NCI-H82 treated with DMSO at 0.1 percent for 48 hours (cell line): ENCODE measurements around the gene USP26.
"Not testable (repeated sequence)": the region's sequence is repeated elsewhere in the genome, so short reads cannot be mapped to it uniquely, and the experiment has no call there.

Experiments
- DNase-seq: peaks from one replicate; lab custom pipeline; 2025; ENCODE audit not compliant: unreplicated experiment; lab: John Stamatoyannopoulos, UW

The USP26 gene, protein sequence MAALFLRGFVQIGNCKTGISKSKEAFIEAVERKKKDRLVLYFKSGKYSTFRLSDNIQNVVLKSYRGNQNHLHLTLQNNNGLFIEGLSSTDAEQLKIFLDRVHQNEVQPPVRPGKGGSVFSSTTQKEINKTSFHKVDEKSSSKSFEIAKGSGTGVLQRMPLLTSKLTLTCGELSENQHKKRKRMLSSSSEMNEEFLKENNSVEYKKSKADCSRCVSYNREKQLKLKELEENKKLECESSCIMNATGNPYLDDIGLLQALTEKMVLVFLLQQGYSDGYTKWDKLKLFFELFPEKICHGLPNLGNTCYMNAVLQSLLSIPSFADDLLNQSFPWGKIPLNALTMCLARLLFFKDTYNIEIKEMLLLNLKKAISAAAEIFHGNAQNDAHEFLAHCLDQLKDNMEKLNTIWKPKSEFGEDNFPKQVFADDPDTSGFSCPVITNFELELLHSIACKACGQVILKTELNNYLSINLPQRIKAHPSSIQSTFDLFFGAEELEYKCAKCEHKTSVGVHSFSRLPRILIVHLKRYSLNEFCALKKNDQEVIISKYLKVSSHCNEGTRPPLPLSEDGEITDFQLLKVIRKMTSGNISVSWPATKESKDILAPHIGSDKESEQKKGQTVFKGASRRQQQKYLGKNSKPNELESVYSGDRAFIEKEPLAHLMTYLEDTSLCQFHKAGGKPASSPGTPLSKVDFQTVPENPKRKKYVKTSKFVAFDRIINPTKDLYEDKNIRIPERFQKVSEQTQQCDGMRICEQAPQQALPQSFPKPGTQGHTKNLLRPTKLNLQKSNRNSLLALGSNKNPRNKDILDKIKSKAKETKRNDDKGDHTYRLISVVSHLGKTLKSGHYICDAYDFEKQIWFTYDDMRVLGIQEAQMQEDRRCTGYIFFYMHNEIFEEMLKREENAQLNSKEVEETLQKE

DNA sequence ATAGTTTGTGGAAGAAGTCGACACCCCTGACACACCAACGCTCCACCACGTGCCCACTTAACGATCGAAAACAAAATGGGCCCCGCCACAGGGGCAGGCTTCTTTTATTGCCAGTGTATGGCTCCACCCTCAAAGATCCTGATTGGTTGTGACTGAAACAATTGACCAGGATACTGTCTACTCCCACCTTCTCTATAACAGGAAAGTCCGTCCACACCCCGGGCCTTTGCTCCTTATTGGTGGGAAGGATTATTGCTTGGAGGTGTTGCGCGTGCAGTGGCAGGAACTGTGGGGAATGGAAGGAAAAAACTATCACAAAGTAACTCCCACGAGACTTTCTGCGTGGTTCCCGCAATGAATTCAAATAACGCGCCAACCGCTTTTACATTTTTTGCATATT is at the start of gene USP26:
USP26 (minus strand) TSS at position 79 of the 400 bp plus-strand sequence. CDS start 68,889 bp downstream, outside the sequence.
- no peak for DNase-seq

DNA sequence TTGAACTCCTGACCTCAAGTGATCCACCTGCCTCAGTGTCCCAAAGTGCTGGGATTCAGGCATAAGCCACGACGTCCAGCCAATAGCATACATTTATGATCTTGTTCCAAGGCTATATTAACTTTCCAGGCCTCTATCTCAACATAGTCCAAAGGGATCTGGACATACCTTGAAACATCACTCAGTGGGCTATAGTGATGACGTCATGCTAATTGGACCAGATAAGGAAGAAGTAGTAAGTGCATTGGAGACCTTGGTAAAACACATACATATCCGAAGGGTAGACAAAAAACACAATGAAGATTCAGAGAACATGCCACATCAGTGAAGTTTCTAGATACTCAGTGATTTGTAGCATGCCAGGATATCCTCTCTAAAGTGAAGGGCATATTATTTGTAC is 37.4 kb upstream of the USP26 start:
- DNase-seq = no peak

DNA sequence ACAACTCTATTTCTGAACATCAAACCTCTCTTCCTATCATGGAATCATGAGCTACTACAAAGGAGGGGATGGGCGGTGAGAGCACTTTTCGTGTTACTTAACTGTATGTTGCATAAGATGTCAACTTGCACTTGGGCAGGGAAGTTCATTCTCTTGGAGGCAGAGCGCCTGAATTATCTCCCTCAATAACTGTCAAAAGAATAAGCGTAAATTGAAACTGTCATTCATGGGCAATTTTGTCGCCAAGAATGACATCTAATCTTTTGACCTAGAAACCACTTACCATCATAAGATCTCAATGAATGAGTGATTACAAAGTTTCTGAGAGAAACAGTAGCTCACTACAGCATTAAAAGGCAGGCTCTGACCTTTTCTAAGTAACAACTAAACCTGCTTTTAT is 23.5 kb upstream of the USP26 start:
- DNase-seq = no peak

DNA sequence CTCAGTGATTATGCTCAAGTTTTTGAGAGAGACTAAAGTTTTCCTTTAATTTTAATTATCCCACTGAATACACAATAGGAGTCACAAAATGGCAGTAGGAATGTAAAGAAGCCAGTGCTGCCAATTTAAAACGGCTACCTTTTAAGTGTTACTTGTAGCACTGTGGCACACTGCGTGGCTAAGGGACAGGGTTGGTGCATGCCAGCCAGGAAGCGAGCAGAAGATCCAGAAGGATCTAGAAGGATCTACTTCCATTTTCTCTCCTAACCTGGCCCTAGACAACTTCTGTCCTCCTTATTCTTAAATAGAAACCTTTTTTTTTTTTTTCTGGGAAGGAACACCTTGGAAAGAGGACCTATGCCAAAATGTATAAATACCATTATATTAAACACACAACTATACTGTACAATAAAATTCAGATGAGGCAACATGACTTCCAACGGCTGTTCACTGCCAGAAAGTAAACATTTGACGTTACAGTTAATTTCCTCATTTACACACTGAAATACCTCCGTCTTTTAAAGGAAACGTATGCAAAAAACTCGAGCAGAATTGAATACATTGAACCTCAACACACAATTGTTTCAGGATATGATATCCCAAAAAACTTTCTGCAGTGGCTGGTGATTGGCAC is 2.7 kb downstream of the USP26 start:
- no peak for DNase-seq

DNA sequence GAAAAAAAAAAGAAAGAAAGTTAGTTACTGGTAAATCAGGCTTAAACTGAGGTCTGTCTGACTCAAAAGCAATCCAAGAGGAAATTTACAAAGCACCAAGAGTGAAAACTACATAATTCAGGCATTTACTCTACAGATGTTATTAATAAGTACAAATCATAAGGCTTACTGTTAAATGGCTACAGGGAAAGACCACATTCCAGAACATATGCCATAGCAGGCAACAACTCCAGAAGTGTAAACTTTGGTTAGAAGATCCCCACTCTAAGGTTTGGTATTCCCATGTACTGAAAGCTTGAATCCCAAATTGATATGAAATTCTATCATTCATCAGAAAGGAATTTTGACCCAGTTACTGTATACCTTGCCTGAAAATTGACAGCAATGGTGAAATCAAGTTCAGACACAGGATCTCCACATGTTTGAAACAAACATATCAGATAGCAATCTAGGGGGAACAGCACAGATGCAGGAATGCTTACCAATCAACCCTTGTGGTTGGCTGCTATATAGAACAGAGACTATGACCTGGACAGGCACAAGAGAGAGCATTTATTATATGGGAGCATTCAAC is 6.6 kb downstream of the USP26 start:
- no peak for DNase-seq

DNA sequence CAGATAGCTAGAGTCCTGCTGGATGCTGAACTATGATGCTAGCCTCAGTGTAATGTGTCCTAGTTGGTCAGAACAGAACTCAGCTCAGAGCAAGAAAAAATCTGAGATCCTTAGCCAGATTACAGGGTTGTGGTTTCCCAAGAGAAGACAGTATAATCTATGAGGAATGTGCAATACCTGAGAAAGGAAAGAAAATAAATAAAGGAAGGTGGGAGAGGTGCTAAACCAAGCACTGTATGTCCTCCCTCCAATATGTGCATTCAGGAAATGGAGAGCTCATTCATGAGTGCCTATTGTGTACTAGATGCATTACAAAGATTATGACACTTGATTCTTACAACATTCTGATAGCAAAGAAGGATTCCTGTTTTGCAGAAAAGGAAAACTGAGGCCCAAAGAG is 7.5 kb downstream of the USP26 start:
- no peak for DNase-seq

DNA sequence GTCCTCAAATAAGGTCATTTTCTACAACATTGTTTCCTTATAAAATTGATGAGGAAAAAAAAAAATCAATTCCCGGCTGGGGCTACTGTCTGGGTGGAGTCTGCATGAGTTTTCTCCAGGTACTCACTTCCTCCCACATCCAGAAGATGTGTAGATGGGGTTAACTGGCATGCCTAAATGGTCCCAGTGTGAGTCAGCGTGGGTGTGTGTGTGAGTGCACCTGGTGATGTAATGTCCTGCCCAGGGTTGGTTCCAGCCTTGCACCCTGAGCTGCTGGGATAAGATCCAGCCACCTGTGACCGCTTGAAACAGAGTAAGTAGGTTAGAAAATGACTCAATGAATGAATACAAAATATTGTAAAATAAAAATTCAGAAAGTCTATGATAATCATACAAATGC is 11.1 kb downstream of the USP26 start:
- no peak for DNase-seq

DNA sequence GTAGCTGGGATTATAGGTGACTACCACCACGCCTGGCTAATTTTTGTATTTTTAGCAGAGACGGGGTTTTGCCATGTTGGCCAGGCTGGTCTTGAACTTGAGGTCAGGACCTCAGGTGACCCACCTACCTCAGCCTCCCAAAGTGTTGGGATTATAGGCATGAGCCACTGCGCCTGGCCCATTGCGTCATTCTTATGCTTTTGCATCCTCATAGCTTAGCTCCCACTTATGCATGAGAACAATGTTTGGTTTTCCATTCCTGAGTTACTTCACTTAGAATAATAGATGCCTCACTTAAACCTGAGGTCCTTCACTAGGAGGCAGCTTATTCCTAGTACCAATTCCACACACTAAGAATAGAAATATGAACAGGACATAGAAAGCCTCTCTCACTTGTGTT is 11.9 kb downstream of the USP26 start:
- DNase-seq = not testable (repeated sequence)

DNA sequence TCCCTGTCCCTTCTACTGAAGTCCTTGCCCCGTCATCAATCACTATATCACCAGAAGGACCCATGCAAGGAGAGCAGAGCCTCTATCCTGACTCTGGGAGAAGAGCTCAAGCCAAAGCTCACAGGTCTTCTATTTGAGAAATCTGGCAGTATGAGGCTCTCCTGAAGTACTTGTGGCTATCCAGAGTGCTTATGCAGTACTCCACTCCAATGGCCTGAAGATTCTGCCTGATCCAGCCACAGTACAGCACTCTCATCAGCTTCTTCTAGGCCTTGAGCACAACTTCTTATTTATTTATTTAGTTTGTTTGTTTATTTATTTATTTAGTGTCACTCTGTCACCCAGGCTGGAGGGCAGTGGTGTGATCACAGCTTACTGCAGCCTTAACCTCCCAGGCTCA is 13.0 kb downstream of the USP26 start:
- DNase-seq = no peak

DNA sequence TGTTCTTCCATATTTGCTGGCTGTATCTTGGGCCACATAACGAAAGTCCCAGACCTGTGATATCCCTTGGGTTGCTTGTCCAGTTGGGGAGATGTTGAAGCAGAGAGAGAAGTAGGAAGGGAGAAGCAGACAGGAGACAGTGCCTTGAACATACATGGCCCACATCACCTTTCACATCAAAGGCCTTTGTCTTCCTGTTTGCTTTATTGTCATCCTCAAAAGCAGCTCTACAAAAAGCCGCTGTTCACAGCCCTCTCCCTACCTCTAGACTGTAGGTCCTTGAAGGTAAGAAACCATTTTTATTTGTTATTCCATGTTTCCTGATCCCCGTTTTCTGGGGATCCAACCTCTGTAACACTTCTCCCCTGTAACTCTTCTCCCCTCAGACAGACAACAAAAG is 14.9 kb downstream of the USP26 start:
- DNase-seq = no peak

DNA sequence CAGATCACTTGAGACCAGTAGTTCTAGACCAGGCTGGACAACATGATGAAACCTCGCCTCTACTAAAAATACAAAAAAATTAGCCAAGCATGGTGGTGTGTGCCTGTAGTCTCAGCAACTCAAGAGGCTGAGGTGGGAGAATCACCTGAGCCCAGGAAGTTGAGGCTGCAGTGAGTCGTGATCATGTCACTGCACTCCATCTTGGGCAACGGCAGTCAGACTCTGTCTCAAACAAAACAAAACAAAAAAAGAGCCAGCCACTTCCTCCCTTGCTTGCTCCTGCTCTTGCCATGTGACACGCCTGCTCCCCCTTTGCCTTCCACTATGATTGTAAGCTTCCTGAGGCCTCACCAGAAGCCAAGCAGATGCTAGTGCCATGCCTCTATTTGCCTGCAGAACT is 19.1 kb downstream of the USP26 start:
- not testable (repeated sequence) for DNase-seq

DNA sequence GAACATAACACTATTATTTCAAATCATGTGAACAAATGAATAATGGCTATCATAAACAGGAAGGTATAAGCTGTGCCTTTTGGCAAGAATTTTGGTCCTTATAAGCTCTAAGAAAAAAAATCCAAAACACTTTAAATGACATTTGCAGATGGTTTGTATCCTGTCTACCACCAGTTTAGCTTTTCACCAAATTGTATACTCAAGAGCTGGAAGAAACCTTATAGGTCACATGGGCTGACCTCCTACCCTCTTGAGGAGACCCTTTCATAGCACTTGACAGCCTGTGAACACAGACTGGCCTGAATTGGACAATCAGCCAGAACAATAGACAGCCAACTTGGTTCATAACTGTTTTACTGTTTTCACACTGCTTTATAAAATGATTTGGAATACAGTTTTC is 24.3 kb downstream of the USP26 start:
- no peak for DNase-seq

DNA sequence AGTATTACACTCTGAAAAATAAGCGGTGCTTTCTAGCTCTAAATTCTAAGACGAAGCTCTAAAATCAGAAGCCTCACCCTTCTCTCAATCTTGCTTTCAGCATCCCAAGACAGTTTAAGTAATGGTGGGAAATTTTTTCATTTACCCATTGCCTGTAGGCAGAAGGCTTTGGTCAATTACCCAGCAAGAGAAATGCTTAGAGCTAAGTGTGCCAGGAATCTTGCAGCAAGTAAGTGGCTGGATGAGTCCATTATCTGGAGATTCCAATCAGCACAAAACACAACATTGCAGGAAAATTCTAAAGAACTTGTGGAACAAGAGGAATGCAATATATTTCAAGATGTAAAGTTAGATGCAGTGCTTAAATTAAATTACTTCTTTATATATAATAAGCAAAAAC is 28.4 kb downstream of the USP26 start:
- DNase-seq = no peak

DNA sequence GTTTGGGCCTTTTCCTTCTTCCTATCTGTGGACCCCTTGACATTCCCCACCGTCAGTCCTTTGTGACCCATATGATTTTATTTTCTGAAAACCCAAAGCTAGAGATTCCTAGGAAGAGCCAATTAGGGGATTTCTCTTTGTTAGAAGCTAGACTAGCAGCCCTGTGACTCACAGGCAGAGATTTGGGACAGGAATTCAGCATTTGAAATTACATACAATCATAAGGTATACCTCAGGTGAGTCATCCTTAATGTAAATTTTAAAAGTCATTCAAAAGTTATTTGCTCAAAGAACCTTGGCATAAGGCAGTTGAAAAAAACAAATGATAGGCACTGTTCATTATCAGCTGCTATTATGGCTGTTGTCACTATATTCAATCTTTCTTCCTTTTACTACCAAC is 40.6 kb downstream of the USP26 start:
- no peak for DNase-seq

DNA sequence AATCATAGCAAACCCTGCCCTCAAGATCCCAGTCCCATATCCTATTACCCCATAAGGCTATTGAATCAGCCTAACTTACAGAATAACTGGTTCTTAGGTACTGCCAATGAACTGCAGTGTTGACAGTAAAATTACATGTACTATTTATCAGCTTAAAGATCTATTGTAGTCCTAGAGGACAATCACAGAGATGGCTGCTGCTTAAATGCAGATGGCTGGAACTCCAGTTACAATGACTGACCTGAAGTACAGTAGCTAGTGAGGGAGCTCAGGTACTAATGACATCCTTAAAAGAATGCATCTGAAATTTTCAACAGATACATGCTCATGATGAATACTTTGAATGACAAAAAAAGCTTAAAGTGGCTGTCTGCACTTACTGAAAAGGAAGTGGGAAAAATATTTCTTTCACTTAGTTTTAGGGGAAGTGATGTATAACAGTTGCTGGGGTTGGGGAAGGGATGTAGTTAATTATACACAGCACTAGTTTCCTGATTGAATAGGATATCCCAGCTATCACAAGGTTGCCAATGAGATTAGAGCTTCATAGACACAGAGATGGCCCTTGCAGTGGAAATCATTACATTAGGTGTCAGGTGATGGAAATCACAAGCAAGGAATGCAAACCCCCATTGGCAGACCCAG is 42.0 kb downstream of the USP26 start:
- DNase-seq = no peak

DNA sequence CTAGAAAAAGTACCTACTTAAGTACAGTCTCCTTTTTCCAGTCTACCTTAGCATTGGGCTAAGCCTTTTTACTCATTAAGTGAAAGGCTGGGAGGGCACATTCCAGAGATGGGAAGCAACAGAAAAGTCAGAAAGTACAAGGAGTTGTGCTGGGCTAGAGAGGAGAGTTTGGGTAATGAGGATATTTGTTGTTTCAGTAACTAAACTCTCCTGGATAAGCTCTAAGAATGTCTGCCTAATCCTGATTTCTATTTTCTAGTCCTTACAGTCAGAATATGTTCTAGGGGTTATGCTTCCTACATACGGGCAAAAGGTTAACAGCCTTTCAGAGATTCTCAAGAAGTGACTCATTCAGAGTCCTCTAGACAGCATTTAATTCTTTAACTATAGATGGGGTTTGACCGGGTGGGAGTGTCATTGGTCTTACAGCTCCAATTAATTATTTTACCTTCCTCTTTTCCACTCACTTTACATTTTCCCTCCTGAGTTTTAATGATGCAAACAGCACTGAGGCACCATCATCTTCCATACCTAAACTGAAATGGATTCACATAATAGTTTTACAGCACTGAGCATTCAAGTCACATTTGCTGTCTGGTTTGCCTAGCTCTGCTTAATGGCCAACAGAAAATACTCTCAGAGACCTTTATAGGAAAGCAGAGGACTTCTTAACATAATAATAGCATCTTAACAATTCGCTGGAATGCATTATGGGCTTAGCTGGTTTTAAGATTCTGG is 42.9 kb downstream of the USP26 start:
- no peak for DNase-seq

DNA sequence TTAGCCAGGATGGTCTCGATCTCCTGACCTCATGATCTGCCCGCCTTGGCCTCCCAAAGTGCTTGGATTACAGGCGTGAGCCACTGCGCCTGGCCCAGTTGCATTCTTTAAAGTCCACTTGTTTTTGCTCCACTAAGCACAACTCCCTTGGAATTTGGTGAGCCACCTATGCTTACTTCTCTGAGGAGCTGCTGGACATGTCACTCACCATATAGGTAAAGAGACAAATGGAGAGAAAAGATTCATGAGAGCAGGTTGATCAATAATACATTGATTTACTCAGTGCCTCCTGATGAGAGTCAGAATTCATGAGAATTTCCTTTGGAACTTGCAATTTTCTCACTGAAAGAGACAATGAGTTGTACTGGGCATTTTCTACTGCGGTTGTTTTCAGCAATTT is 48.2 kb downstream of the USP26 start:
- DNase-seq = no peak

DNA sequence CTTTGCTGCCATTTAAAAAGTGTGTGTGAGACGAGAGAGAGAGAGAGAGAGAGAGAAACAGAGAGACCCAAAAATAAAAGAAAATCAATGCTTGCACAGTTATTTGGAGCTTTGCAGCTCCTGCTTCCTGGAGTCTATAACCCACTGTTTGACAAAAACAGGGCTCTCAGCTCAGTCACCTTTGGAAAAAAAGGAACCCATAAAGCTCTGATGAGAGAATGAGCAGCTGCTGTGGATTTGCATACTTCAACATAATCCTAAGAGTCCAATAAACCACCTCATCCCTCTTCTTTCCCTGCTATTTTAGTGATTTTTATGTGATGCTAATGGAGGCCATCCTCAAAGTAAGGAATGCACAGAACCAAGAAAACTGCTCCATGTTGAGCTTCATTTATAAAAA is 50.3 kb downstream of the USP26 start:
- no peak for DNase-seq

DNA sequence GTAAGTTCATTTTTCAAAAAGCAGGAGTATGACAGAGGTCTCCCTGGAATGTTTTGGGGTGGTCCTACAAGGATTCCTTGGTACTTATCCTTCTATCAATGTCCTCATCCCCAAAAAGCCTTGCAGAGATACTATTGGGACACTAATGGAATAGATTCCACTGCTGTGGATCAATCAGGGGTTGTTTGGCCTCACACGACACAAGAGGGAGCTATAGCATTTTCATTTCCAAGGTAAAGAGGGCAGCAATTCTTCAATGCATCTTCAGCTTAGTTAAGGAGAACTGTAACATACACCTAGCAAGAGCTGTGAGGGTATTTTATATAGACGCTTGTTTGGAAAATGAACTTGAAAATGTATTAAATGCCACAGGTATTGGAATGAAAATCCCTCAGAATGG is 50.9 kb downstream of the USP26 start:
- no peak for DNase-seq

DNA sequence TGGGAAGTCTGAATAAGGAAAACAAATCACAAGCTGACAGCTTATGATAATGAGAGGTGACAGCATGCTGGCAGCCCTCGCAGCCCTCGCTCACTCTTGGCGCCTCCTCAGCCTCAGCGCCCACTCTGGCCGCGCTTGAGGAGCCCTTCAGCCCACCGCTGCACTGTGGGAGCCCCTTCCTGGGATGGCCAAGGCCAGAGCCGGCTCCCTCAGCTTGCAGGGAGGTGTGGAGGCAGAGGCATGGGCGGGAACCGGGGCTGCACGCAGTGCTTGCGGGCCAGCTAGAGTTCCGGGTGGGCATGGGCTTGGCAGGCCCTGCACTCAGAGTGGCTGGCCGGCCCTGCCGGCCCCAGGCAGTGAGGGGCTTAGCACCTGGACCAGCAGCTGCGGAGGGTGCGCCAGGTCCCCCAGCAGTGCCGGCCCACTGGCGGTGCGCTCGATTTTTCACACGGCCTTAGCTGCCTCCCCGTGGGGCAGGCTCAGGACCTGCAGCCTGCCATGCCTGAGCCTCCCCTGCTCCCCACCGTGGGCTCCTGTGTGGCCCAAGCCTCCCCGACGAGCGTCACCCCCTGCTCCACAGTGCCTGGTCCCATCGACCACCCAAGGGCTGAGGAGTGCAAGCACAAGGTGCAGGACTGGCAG is 52.6 kb downstream of the USP26 start:
- not testable (repeated sequence) for DNase-seq
